ENCODE data around the gene C1D.

The C1D gene

GRCh38 chr2:68031542-68032160, 31.2 kb downstream of the C1D start:
- H3K27me3 ChIP-seq (ENCODE audit: control insufficient read depth, insufficient read depth, low read length): no peaks in the 10 kb centered on the region
- H3K9ac ChIP-seq (ENCODE audit: low read depth, low read length): no peak overlapping the region
- H3K4me1 ChIP-seq (ENCODE audit: control insufficient read depth, insufficient read depth, low read length): no peaks in the 10 kb centered on the region
- H3K4me3 ChIP-seq (ENCODE audit: low read depth, low read length): no peak overlapping the region
- no peaks in the 10 kb centered on the region for H3K36me3 ChIP-seq (ENCODE audit: control insufficient read depth, insufficient read depth, low read length)
- no peaks in the 10 kb centered on the region for H3K9me3 ChIP-seq (ENCODE audit: control insufficient read depth, insufficient read depth, low read length)

DNA sequence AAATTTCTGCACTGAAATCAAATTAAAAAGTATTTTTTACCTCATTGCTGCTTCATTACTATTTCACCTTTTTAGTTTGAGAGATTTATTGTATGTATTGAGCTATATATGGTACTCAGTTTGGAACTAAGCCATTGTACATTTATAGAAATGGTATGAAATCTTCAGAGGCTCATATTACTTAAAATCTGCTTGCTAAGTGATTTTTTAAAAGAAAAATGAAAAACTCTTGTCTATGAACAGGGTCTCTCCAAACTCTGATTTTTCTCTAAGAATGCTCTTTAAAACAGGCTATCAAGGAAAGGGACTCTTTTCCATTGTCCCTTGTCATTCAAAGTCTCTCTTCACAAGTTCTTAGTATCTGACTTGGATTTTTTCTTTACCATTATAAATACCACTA, 31.8 kb downstream of the C1D start:
- Histone ChIP-seq H3K4me3 (ENCODE audit: low read depth, low read length) (no peak overlapping the region), H3K9ac (ENCODE audit: low read depth, low read length) (no peak overlapping the region), H3K9me3 (ENCODE audit: control insufficient read depth, insufficient read depth, low read length) (no peaks in the 10 kb centered on the region), H3K4me1 (ENCODE audit: control insufficient read depth, insufficient read depth, low read length) (no peaks in the 10 kb centered on the region), H3K27me3 (ENCODE audit: control insufficient read depth, insufficient read depth, low read length) (no peaks in the 10 kb centered on the region), H3K36me3 (ENCODE audit: control insufficient read depth, insufficient read depth, low read length) (no peaks in the 10 kb centered on the region)

DNA sequence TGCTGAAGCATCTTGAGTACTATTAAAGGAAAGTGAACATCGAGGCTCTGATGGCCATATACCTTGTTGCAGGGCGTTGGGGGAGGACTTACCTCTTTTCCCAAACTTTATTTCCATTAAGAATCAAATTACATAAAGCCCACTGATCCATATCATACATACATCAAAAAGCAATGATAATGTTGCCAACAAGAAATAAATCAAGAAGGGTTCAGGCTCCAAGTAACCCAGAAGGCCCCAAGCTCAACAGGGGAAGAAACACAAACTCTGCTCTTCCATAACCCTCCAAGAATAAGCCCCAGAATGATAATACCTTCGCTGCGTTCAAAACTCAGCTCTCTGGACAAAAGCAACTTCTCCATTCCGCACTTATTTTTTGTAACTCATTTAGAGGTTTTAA, 32.3 kb downstream of the C1D start:
- H3K4me1 ChIP-seq (ENCODE audit: control insufficient read depth, insufficient read depth, low read length): no peaks in the 10 kb centered on the region
- H3K4me3 ChIP-seq (ENCODE audit: low read depth, low read length): no peak overlapping the region
- no peak overlapping the region for H3K9ac ChIP-seq (ENCODE audit: low read depth, low read length)
- H3K36me3 ChIP-seq (ENCODE audit: control insufficient read depth, insufficient read depth, low read length): no peaks in the 10 kb centered on the region
- no peaks in the 10 kb centered on the region for H3K9me3 ChIP-seq (ENCODE audit: control insufficient read depth, insufficient read depth, low read length)
- no peaks in the 10 kb centered on the region for H3K27me3 ChIP-seq (ENCODE audit: control insufficient read depth, insufficient read depth, low read length)

- no peak overlapping the region for H3K9ac ChIP-seq (ENCODE audit: low read depth, low read length)
- no peaks in the 10 kb centered on the region for H3K36me3 ChIP-seq (ENCODE audit: control insufficient read depth, insufficient read depth, low read length)
- H3K27me3 ChIP-seq (ENCODE audit: control insufficient read depth, insufficient read depth, low read length): no peaks in the 10 kb centered on the region
- no peaks in the 10 kb centered on the region for H3K4me1 ChIP-seq (ENCODE audit: control insufficient read depth, insufficient read depth, low read length)
- no peak overlapping the region for H3K4me3 ChIP-seq (ENCODE audit: low read depth, low read length)
- H3K9me3 ChIP-seq (ENCODE audit: control insufficient read depth, insufficient read depth, low read length): no peaks in the 10 kb centered on the region
Measured at GRCh38 chr2:68027959-68028358, 34.8 kb downstream of the C1D start.

DNA sequence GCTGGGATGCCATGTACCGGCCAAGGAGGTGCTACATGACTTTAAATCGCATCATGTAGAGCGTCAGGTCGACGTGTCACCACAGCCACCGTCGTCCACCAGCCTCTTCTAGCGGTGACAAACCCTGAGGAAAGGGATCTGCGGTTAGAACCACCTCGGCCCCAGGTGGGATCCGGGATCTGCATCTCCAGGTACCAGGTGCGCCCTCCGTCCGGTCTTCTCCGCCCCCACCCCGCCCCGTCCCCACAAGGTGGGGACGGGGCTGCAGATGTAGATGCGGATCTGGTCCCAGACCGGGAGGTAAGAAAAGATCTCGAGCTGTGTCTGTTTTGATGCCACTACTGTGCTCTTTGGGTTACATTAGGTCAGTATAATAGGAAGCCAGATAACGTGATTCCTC, 38.4 kb downstream of the C1D start:
- Histone ChIP-seq H3K36me3 (ENCODE audit: control insufficient read depth, insufficient read depth, low read length) (no peaks in the 10 kb centered on the region), H3K27me3 (ENCODE audit: control insufficient read depth, insufficient read depth, low read length) (no peaks in the 10 kb centered on the region), H3K4me1 (ENCODE audit: control insufficient read depth, insufficient read depth, low read length) (no peaks in the 10 kb centered on the region), H3K9ac (ENCODE audit: low read depth, low read length) (no peak overlapping the region), H3K9me3 (ENCODE audit: control insufficient read depth, insufficient read depth, low read length) (no peaks in the 10 kb centered on the region), H3K4me3 (ENCODE audit: low read depth, low read length) (no peak overlapping the region)

DNA sequence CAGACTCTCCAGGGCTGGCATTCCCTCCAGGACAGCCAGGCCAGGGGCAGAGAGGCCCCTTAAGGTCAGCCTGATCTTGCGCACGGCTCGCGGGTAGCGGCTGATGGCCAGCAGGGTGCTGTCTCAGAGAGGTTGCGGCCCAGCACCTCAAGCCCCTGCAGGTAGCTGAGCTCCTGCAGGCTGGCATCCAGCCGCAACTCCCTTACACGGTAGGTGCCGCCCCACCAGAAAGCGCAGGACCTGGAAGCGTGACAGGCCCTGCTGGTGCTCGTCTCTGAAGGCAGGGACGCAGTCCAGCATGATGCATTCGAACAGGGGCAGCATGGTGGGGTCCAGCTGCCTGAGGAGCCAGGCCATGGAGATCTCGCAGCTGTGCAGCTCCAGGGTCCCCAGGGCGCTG, 38.9 kb downstream of the C1D start:
- H3K9me3 ChIP-seq (ENCODE audit: control insufficient read depth, insufficient read depth, low read length): no peaks in the 10 kb centered on the region
- no peak overlapping the region for H3K9ac ChIP-seq (ENCODE audit: low read depth, low read length)
- no peak overlapping the region for H3K4me3 ChIP-seq (ENCODE audit: low read depth, low read length)
- no peaks in the 10 kb centered on the region for H3K36me3 ChIP-seq (ENCODE audit: control insufficient read depth, insufficient read depth, low read length)
- no peaks in the 10 kb centered on the region for H3K4me1 ChIP-seq (ENCODE audit: control insufficient read depth, insufficient read depth, low read length)
- no peaks in the 10 kb centered on the region for H3K27me3 ChIP-seq (ENCODE audit: control insufficient read depth, insufficient read depth, low read length)

DNA sequence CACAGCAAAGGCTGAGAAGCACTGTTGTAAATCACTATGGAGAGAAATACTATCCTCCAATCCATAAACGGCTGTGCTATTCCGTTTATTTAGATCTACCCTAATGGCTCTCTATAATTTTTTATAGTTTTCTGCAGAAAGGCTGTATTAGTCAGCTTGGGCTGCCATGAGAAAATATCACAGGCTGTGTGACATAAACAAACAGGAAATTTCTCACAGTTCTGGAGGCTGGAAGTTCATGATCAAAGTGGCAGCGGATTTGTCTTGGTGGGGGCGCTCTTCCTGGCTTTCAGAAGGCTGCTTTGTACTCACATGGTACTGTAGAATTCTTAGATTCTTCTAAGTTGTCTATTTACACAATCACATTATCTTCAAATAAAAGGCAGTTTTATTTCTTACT, 44.1 kb downstream of the C1D start:
- Histone ChIP-seq H3K9me3 (ENCODE audit: control insufficient read depth, insufficient read depth, low read length) (no peaks in the 10 kb centered on the region), H3K36me3 (ENCODE audit: control insufficient read depth, insufficient read depth, low read length) (no peaks in the 10 kb centered on the region), H3K4me1 (ENCODE audit: control insufficient read depth, insufficient read depth, low read length) (no peaks in the 10 kb centered on the region), H3K27me3 (ENCODE audit: control insufficient read depth, insufficient read depth, low read length) (no peaks in the 10 kb centered on the region), H3K4me3 (ENCODE audit: low read depth, low read length) (no peak overlapping the region), H3K9ac (ENCODE audit: low read depth, low read length) (no peak overlapping the region)

- Histone ChIP-seq H3K36me3 (ENCODE audit: control insufficient read depth, insufficient read depth, low read length) (no peaks in the 10 kb centered on the region), H3K9me3 (ENCODE audit: control insufficient read depth, insufficient read depth, low read length) (no peaks in the 10 kb centered on the region), H3K4me3 (ENCODE audit: low read depth, low read length) (no peak overlapping the region), H3K9ac (ENCODE audit: low read depth, low read length) (no peak overlapping the region), H3K27me3 (ENCODE audit: control insufficient read depth, insufficient read depth, low read length) (no peaks in the 10 kb centered on the region), H3K4me1 (ENCODE audit: control insufficient read depth, insufficient read depth, low read length) (no peaks in the 10 kb centered on the region)
Measured at GRCh38 chr2:68009526-68009925, 53.3 kb downstream of the C1D start.

DNA sequence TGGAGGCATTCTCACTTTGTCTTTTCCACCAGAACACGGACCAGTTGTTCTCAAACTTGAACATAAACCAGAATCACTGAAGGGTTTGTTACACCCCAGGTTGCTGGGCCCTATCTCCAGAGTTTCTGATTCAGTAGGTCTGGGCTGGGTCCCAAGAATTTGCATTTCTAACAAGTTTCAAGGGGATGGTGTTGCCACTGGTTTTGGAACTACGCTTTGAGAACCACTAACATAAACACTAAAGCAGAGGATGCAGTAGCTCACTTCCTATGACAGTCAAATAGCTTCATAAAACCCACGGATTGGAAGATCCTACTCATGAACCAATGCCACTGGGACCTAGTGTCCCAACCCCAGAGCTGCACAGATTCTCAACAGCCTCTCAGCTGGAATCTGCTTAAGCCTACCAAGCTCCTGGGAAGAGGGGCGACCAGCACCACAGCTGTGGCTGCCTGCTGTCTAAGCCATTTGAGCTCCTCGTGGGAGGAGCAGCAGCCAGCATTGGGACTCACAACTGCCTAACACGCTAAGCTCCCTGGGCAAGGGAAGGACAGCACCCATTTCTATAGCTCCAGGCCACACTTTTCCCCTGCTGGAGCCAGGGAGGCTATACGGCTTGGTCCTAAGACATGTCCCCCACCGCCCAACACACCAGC, 62.5 kb downstream of the C1D start:
- no peak overlapping the region for H3K9ac ChIP-seq (ENCODE audit: low read depth, low read length)
- H3K4me3 ChIP-seq (ENCODE audit: low read depth, low read length): no peak overlapping the region
- H3K27me3 ChIP-seq (ENCODE audit: control insufficient read depth, insufficient read depth, low read length): no peaks in the 10 kb centered on the region
- no peaks in the 10 kb centered on the region for H3K36me3 ChIP-seq (ENCODE audit: control insufficient read depth, insufficient read depth, low read length)
- no peaks in the 10 kb centered on the region for H3K4me1 ChIP-seq (ENCODE audit: control insufficient read depth, insufficient read depth, low read length)
- H3K9me3 ChIP-seq (ENCODE audit: control insufficient read depth, insufficient read depth, low read length): no peaks in the 10 kb centered on the region

- no peaks in the 10 kb centered on the region for H3K9me3 ChIP-seq (ENCODE audit: control insufficient read depth, insufficient read depth, low read length)
- H3K4me1 ChIP-seq (ENCODE audit: control insufficient read depth, insufficient read depth, low read length): no peaks in the 10 kb centered on the region
- H3K9ac ChIP-seq (ENCODE audit: low read depth, low read length): no peak overlapping the region
- no peak overlapping the region for H3K4me3 ChIP-seq (ENCODE audit: low read depth, low read length)
- no peaks in the 10 kb centered on the region for H3K27me3 ChIP-seq (ENCODE audit: control insufficient read depth, insufficient read depth, low read length)
- no peaks in the 10 kb centered on the region for H3K36me3 ChIP-seq (ENCODE audit: control insufficient read depth, insufficient read depth, low read length)
Measured at GRCh38 chr2:67999332-67999731, 63.5 kb downstream of the C1D start.

GRCh38 chr2:67997903-67998302, 64.9 kb downstream of the C1D start:
- Histone ChIP-seq H3K4me1 (ENCODE audit: control insufficient read depth, insufficient read depth, low read length) (no peaks in the 10 kb centered on the region), H3K4me3 (ENCODE audit: low read depth, low read length) (no peak overlapping the region), H3K36me3 (ENCODE audit: control insufficient read depth, insufficient read depth, low read length) (no peaks in the 10 kb centered on the region), H3K9ac (ENCODE audit: low read depth, low read length) (no peak overlapping the region), H3K27me3 (ENCODE audit: control insufficient read depth, insufficient read depth, low read length) (no peaks in the 10 kb centered on the region), H3K9me3 (ENCODE audit: control insufficient read depth, insufficient read depth, low read length) (no peaks in the 10 kb centered on the region)

DNA sequence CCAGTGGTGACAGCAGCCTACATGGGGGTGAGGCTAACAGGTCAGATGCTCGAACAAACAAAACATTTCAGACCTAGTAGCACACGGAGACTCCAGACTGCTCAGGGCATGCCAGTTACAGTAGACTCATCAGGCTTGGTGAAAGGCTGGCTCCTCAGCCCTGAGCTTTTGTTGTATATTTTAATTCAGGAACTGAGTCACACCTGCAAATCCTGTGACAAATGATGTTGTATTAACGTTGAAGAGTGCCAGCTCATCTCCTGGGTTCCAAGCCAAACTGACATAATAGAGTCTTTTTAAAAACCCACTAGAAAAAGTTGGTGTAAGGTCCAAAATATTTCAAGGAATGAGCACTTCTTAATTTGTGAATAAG, 65.3 kb downstream of the C1D start:
- no peaks in the 10 kb centered on the region for H3K9me3 ChIP-seq (ENCODE audit: control insufficient read depth, insufficient read depth, low read length)
- no peaks in the 10 kb centered on the region for H3K4me1 ChIP-seq (ENCODE audit: control insufficient read depth, insufficient read depth, low read length)
- no peaks in the 10 kb centered on the region for H3K36me3 ChIP-seq (ENCODE audit: control insufficient read depth, insufficient read depth, low read length)
- no peaks in the 10 kb centered on the region for H3K27me3 ChIP-seq (ENCODE audit: control insufficient read depth, insufficient read depth, low read length)
- no peak overlapping the region for H3K4me3 ChIP-seq (ENCODE audit: low read depth, low read length)
- no peak overlapping the region for H3K9ac ChIP-seq (ENCODE audit: low read depth, low read length)
